ENCODE measurements around the gene EOLA2. TPM values are rescaled to one million over a fixed set of nuclear protein-coding genes. Genes with fewer than 3 reads are reported as not detected.
"Not testable (repeated sequence)": the region's sequence is repeated elsewhere in the genome, so short reads cannot be mapped to it uniquely, and the experiment has no call there.

The EOLA2 gene
- total and polyA plus RNA-seq, 3 donors from 2014 or later, result 28.0 to 42.0 (median 35.1) TPM

- intact Hi-C loops (cut with DNase I; ENCODE audit: low total_unique reads), result no loop called here
- no peaks in the 10 kb centered on the region for H3K9me3 ChIP-seq
- no peaks in the 10 kb centered on the region for H3K4me1 ChIP-seq
- WGBS, 2 donors, result 14 to 57% methylated on average over 1 of the region's 1 CpG
- peak; percentile 41 for DNase-seq
- no peaks in the 10 kb centered on the region for H3K36me3 ChIP-seq (ENCODE audit: low read depth, missing control alignments)
- TF ChIP-seq POLR2A (IDR thresholded peaks at IDR 0.05), result no peak
- peak; percentile 16 to 30 (median 23) for TF ChIP-seq CTCF (IDR thresholded peaks at IDR 0.05)
- no peak overlapping the region for H3K27ac ChIP-seq
- no peaks in the 10 kb centered on the region for H3K27me3 ChIP-seq
- no peak overlapping the region for H3K4me3 ChIP-seq
Measured at GRCh38 chrX:149950681-149951080, 12.4 kb upstream of the EOLA2 start.

- Histone ChIP-seq H3K4me3 (no peak overlapping the region), H3K27me3 (no peaks in the 10 kb centered on the region), H3K27ac (no peak overlapping the region), H3K4me1 (no peaks in the 10 kb centered on the region), H3K36me3 (ENCODE audit: low read depth, missing control alignments) (no peaks in the 10 kb centered on the region), H3K9me3 (no peaks in the 10 kb centered on the region)
- no peak for DNase-seq
- intact Hi-C loops (cut with DNase I; ENCODE audit: low total_unique reads), result no loop called here
- no peak for TF ChIP-seq POLR2A (IDR thresholded peaks at IDR 0.05)
- no peak for TF ChIP-seq CTCF (IDR thresholded peaks at IDR 0.05)
- WGBS, 2 donors, result 45 to 65% methylated on average over 5 to 6 of the region's 6 CpGs
Measured at GRCh38 chrX:149949743-149950436, 11.6 kb upstream of the EOLA2 start.

- H3K4me1 ChIP-seq, result no peaks in the 10 kb centered on the region
- 64 to 94% methylated on average over 2 to 3 of the region's 3 CpGs for WGBS, 2 donors
- no peaks in the 10 kb centered on the region for H3K9me3 ChIP-seq
- no peak overlapping the region for H3K27ac ChIP-seq
- intact Hi-C loops (cut with DNase I; ENCODE audit: low total_unique reads), result no loop called here
- no peak overlapping the region for H3K4me3 ChIP-seq
- TF ChIP-seq POLR2A (IDR thresholded peaks at IDR 0.05) (no peak), CTCF (IDR thresholded peaks at IDR 0.05) (no peak)
- H3K27me3 ChIP-seq, result no peaks in the 10 kb centered on the region
- no peak for DNase-seq
- H3K36me3 ChIP-seq (ENCODE audit: low read depth, missing control alignments), result no peaks in the 10 kb centered on the region
Measured at GRCh38 chrX:149948016-149948415, 9.7 kb upstream of the EOLA2 start.

GRCh38 chrX:149946932-149947331 is 8.6 kb upstream of the EOLA2 start:
- H3K9me3 ChIP-seq; H3K27me3 ChIP-seq; H3K4me1 ChIP-seq; H3K4me3 ChIP-seq; intact Hi-C loops (cut with DNase I; ENCODE audit: low total_unique reads); DNase-seq; H3K27ac ChIP-seq; H3K36me3 ChIP-seq (ENCODE audit: low read depth, missing control alignments): not testable (repeated sequence)
- no CpG with 5 or more reads among the region's 3 CpGs for WGBS, 2 donors

- intact Hi-C loops (cut with DNase I; ENCODE audit: low total_unique reads), result not testable (repeated sequence)
Measured at GRCh38 chrX:149945820-149946219, 7.5 kb upstream of the EOLA2 start.

GRCh38 chrX:149945087-149945670 is 6.9 kb upstream of the EOLA2 start:
- DNase-seq; intact Hi-C loops (cut with DNase I; ENCODE audit: low total_unique reads); H3K9me3 ChIP-seq; H3K36me3 ChIP-seq (ENCODE audit: low read depth, missing control alignments); H3K27me3 ChIP-seq; H3K4me3 ChIP-seq; H3K27ac ChIP-seq; H3K4me1 ChIP-seq: not testable (repeated sequence)
- WGBS, 2 donors, result 72 to 80% methylated on average over 6 to 11 of the region's 11 CpGs

More at GRCh38 chrX:149945820-149946219, 7.5 kb upstream of the EOLA2 start:
- H3K9me3 ChIP-seq; H3K4me1 ChIP-seq; H3K4me3 ChIP-seq; H3K27me3 ChIP-seq; DNase-seq; H3K27ac ChIP-seq; H3K36me3 ChIP-seq (ENCODE audit: low read depth, missing control alignments): not testable (repeated sequence)
- WGBS, 2 donors, result 87 to 96% methylated on average over 3 to 5 of the region's 9 CpGs

Data from testis (tissue), 3 donors.